Fibroblast of skin of back (primary cell): ENCODE data around the gene SMIM1.

Source experiments
- DNase-seq: peaks from one replicate; pipeline ENCODE4 v3.0.0-alpha.2; 2013

Gene SMIM1

DNA sequence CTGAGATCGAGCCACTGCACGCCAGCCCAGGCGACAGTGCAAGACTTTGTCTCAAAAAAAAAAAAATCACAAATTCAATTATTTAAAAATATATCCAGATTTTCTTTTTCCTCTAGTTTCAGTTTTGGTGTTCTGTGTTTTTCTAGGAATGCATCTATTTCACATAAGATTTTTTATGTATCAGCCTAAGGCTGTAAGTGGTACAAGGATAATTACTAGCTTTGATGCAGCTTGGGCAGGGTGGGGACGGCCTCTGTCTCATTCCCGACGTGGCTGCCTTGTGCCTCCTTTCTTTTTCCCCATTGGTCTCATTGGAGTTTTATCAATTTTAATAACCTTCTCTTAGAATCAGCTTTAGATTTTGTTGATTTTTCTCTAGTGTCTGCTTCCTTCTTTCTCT lies 13.4 kb upstream of the SMIM1 start:
- no peak for DNase-seq

DNA sequence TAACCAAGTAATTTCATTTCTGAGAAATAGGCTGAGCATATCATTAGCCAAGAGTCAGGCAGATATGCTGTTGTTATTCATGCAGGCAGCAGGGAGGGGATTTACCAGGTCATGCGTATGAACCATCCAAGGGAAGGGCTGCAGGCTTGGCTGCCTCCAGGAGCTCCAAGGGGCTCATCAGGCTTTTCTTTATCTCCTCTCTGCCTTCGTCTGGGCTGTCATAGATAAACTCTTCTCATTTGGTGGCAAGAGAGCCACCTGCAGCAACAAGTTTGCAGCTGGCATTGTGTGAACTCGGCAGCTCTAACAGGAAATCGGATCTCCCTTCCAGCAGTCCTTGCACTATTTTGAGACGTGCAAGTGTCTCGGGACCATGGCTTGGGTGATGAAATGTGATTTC lies 12.8 kb upstream of the SMIM1 start:
- DNase-seq = no peak

DNA sequence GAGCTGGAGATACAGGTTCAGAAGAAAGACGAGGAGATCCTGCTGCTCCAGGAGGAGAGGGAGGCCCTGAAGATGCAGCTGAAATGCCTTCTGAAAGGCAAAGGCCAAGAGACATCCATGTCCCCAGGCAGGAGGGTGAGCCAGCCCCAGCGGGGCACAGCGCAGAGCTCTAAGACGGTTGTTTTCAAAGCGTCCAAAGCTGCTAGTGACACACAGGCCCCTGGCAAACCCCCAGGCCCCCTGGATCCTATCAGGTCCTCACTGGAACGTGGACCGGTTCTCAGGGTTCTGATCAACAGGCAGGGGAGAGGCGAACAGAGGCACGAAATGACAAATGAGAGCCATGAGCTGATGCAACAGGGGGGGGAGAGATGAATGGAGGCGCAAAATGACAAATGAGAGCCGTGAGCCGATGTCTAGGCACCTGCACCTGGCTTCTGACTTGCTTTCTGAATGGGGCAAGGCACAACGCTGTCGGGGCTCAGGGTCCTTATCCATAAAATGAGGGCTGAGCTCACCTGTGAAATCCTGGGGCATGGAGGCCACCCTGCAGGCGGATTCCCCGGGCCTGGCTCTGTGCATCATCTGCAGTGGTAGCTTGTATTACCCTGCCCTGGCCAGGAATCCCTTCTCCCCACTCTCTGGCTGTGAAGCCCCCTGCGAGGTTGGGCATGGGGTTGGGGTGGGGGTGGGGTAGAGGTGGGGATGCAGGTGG lies 11.1 kb upstream of the SMIM1 start:
- DNase-seq = no peak

DNA sequence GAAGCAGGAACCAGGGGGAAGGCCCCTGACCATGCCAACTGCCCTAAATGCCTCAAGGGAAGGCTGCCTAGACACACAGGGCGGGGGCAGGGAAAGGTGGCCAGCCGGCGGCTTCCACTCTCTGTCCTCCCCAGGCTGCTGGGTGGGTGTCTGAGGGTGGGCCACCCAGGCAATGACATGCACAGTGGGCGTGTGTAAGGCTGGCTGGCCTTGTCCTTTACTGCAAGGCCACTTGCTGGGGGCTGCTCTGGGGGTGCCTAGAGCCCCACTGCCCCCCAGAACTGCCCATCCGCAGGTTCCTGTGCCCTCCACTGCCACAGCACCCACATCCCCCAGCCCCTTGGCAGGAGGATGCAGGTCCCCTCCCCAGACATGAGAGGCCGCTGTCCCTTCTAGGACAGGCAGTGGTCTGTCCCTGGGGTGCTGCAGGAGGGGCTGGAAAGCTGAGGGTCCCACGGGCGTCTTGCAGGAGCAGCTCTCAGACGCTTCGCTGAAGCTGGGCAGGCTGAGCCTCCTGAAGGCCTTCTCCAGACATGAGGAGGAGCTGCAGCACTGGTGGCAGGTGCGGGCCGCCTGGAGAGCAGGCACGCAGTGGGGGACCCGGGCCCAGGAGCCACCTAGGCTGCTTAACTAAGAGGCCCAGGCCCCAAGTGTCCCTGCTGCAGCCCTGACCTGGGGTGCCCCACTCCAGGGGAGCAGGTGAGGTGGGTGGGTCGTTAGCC lies 10.2 kb upstream of the SMIM1 start:
- DNase-seq = no peak

DNA sequence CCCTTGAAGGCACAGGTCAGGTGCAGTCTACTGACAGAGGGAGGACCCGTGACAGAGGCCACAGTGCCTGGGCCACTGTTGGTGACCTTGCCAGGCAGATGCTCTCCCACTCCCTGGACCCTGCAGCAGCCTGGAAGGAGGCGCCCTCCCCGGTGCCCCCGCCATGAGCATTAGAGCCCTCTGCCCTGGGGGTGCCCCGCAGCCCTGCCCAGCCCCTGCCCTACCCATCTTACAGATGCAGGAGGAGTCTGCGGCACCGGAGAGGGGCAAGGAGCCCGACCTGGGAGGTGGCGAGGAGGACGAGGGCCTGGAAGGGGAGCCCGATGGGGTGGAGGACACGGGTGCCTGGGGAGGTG lies 9.7 kb upstream of the SMIM1 start:
- DNase-seq = no peak

DNA sequence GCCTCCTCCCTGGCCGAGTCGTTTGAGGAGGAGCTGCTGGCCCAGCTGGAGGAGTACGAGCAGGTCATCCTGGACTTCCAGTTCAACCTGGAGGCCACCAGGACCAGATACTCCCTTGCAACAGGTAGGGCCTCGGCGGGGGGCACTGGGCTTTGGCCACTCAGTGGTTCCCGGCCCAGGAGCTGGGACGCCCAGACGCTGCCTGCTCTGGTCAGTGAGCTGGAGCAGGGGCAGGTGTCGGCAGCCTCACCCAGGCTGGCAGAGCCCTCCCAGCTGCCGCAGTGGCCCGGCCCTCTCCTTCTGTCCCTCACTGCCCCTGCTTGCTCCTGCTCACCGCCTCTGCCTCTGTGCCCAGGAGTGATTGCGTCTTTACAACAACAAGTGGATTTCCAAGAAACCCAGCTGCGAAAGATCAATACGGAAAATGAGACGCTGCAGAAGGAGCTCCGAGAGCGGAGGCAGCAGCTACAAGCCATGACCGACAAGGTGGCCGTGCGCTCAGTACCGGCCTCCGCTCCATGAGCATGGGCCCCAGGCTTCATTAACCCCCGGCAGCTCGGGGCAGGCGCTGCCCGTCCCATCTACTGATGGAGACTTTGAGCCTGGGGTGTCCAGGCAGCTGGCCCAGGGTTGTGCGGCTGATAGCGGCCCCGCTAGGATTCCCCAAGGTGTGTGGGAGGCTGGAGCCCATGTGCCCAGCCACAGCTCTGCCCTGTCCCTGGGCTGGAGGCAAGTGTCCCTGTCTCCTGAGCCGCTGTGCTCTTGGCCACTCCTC lies 9.0 kb upstream of the SMIM1 start:
- DNase-seq = no peak

DNA sequence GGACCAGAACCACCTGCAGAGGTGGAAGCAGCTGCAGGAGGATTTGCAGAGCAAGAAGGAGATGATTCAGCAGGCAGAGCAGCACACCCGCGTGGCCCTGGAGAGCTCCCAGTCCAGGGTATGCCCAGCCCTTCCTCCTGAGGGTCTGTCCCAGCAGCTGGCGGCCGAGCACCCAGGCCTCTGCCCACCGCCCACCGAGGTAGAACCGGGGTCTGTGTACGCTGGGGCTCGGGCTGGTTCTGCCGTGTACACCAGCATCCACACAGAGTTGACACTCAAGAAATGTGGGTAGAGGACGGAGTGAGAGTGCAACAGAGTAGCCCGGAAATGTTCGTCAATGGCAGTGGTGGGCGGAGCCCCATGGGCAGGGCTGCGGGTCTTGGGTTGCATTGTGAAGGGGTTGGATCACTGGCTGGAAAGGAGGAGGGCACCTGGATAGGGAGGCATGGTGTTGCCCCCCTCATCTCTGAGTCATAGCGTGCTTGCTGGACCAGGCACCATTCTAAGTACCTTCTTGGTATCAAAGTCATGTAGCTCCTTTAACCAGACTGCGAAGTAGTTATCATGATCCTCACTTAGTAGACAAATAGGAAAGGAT lies 5.1 kb upstream of the SMIM1 start:
- no peak for DNase-seq

DNA sequence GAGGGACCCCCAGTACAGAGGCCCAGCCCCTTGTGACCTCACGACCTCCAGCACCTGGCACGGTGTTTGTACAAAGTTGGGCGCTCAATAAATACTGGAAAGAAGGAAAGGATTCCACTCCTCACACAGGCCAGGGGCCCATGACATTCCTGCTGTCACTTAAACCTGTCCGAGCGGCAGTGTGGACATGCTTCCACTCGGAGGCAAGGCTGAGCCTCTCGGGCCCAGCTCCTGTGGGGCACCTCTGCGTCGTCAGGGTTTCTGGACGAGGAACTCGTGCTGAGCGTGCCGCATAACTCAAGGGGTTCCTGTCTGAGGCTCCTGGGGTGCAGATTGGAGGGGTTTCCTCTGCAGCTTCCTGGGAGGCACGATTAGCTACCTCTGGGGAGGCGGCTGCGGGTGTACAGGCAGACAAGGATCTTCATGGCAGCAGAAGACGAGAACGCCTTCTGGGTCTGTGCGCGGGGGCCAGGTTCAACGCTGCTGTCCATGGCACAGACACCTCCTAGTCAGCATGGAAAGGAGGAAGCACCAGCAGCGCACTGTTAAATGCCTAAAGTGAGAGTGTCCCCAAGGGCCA lies 3.6 kb upstream of the SMIM1 start:
- DNase-seq = no peak

DNA sequence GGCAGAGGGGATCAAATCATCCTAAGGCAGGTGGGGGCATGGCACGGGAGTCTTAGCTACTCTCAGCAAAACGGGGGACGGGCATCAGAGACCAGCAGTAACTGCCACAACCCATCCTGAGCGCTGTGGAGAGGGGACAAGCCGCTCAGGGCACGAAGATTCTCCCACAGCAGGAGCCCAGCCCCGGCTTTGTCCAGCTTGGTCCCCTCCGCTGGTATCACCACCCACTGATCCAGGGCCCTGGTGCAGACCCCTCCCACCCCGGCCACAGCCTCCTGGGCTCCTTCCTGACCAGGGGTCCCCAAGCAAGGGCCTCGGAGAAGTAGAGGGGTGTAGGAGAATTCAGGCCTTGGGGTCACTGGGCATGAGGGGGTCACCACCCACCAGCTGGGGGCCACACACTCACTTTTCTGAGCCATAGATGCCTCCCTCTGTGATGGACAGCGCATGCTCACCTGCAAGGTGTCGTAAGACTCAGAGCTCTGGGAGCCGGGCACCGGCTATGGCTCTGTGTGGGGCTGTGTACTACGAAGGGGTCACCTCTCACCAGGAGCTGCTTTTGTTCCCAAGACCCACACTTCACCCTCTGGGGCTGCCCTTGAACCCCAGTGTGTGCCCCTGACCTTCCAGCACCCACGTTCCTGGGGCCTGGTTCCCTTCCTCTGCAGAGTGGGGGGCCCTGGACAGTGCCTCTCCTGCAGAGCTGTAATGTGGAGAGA lies 2.3 kb upstream of the SMIM1 start:
- DNase-seq = no peak

DNA sequence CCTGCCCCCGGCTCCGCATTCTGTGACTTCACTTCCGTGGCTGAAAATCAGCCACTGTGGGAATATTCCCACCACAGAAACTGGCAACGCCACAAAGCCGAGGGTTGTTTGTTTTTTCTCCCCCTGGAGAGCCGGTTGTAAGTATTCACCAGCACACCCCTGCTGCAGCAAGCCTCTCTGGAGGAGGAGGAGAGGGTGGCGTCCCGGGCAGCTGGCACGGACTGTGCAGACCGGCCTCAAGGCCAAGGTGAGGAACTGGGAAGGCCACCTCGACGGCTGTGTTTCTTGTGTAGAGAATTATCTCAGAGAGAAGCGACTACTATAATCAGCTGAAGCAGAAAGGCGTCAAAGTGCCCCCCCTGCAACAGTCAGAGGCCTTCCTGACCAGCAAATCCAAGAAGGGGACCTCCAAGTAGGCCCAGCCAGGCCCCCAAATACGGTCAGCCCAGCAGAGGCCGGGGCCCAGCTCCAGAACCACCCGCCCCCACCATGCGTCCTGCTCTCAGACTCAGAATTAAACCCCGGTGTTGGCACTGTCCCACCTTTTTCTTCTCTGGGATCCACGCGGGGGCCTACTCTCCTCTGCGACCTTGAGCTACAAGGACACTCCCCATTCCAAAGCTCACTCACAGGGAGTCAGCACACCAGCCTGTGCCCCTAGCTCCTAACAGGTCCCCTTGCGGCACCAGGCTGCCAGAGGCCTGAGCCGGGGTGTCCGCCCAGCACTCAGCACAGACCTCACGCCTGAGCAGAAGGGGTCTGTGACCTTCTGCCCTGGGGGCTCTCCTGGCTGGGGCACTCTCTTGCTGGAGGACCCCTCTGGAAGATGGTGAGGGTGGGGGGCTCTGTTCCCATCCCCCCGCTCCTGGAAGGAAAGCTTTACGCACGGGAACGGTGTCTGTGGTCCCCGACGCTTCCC lies 1.2 kb upstream of the SMIM1 start:
- no peak for DNase-seq

DNA sequence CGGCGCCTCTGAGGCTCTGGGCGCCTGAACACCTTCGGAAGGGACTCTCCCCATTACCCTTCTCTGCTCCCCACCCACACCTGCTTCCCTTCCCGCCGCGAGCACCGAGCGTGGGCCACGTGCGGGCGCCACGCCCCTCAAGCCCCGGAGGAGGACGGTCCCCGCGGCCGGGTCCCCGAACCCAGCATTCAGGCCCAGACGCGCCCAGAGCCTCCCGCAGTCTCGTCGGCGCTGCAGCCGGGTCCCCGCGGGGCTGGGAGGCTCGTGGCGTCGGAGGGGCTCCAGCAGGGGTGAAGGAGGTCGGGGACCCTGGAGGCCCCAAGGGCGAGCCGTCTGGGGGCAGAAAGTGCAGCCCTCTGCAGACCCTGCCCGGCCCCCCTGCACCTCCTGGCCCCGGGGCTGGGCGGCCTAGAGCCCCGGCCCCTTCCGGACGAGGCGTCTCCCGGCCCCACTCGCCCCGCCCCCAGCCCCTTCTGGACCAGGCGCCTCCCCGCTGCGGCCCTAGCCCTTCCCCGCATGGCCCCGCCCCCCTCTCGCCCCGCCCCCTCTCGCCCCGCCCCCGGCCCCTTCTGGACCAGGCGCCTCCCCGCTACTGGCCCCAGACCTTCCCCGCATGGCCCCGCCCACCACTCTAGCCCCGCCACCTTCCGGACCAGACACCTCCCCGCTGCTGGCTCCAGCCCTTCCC lies 378 bp upstream of the SMIM1 start:
- peak; percentile 78 for DNase-seq

DNA sequence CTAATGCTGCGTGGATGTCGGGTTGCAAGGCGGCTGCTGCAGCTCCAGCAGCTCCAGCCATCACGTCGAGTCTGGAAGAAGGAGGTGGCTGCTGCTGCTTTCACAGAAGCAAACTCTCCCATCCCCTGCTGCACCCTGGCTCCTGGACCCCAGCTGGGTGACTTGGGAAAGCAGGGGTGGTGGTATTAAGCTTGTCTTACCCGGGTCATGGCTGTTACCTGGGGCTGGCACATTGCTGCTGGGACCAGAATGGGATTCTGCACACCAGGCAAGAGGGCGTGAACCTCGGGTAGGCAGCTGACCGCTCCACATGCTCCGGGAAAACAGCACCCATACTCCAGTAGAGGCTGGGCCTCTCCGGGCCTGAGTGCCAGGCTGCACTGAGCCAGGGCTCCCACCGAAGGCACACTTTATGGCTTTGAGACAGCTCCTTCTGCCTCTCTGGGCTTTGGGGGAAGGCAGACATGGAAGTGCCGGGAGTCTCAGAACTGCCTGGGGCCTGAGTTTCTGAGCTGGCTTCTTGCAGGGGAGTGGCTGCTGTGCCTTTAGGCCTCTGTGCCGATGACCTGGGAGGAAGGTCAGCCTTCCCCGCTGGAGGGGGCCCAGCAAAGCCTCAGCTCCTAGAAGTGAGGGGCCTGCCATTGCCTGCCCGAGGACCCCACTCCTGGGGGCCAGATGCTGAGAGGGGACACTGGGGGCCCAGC lies 1.2 kb downstream of the SMIM1 start:
- DNase-seq = no peak

DNA sequence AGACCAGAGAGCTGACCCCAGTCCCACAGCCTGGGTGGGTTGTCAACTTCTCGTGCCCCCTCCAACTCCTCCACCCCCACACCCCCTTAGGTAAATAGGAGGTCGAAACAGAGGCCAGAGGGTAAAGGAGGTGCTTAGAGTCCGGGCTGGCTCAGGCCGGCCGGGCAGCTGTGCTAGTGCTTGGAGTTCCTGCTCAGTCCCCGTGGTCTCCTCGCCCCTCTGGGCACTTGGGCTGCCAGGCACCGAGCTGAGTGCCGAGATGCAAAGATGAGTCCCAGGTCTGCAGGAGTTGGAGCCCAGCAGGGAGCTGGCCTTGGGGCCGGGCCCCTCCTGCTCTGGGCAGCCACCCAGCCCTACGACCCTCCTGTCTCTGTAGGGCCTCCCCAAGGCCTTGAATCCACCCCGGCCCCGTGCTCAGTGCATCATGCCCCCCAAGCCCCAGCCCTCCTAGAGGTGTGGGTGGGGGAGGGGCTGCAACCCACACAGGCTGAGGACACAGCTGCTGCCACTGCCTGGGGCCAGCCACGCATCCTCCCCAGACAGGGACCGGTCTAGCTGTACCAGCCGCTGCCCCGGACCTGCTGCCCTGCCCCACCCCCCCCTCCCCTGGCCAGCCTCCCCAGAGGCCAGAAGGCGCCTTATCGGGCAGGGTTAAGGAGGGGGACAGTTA lies 1.9 kb downstream of the SMIM1 start:
- no peak for DNase-seq

DNA sequence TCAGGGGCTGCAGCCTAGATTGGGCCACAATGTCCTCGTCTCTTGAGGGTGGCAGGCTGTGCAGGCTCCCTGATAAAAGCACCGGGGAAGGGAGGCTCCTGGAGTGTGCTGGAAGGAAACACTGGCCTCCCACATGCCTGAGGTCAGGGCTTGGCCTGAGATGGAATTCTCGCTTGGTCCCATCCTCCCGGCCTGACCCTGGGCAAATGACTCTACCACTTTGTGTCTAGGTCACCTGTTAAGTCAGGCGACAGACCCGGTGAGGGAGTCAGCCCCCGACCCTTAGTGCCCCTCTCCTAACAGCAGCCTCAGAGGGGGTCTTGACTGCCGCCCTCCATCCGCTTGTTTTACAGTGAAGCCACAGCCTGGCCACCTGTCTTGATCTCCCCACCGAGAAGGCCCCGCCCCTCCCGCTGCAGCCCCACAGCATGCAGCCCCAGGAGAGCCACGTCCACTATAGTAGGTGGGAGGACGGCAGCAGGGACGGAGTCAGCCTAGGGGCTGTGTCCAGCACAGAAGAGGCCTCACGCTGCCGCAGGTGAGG lies 2.5 kb downstream of the SMIM1 start:
- DNase-seq = no peak

DNA sequence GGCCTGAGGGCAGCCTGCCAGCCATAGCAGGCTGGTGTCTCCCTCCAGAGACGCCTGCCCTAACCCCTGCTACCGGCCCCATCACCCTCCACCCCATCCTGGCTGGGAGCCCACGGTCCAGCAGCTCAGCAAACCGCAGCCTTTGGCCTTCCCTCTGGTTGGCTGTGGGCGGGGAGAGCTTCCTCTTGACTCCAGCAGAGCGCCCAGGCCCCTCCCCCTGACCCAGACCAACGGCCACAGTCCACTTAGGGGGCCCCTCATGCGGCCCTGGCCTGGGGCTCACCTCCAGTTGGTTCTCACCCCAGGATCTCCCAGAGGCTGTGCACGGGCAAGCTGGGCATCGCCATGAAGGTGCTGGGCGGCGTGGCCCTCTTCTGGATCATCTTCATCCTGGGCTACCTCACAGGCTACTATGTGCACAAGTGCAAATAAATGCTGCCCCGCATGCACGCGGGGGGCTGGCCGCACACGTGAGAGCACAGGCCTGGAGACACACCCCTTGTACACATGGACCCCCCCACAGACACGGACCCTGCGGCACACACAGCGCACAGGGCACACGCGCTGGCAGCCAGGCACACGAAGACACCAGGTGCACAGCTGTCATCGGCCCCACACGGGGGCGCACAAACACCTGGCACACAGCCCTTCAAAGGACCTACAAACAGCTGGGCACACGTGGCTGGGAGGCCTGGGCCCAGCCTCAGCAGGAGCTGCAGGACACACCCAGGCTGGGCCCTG lies 3.1 kb downstream of the SMIM1 start:
- DNase-seq = peak; percentile 45

DNA sequence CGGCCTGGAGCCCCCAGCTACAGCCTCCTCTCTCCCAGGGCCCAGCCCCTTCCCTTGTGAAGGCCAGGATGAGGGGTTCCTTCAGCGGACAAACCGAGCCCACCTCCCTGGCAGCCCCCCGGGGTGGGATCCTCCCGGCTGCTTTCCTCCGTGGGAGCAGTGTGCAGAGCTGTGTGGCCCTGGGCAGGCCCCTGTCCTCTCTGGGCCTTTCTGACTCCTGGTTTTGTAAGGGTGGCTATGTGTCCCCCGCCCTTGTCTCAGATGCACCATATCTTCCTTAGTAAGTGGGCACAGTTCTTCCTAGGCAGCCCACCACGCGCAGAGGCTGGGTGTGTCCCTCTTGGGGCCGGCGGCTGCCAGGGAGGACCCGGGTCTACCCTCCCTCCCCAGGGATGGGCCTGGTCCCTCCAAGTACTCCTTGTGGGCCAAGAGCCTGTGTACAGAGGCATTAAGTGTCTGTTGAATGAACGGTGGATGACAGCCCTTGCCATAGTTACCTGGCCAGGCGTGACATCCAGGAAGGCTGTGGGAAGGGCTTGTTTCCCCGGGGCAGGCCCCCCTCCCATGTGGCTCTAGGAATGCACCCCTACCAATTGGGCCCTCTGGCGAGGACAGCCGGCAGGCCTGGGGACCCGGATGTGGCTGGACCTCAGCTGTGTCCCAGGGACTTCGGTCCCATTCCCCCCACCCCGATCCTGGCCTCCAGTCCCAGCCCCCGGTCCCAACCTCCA lies 3.8 kb downstream of the SMIM1 start:
- no peak for DNase-seq

DNA sequence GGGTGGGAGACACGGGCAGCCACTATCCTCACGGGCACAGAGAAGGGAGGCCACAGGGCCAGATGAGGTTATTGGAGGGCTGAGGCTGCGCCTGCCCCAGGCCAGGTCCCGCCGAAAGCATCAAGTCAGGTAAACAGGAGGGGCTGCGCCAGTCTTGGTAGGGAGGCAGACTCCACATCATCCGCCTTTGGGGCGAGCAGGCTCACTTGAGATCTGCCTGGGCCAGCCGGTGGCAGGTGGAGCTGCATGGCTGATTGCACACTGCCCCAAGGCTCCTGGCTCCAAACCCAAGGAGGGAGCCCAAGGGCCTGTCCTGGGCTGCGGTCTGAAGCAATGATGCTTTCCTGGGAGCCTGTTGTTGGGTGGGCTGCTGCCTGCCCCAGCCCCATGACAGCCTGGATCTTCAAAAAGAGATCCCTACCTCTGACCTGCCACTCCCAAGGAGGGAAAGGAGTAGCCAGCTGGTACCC lies 4.6 kb downstream of the SMIM1 start:
- DNase-seq = no peak
